IMR-90 (cell line): Measurements from ENCODE around the gene TTC28. TPM values are rescaled to one million over a fixed set of nuclear protein-coding genes. Genes with fewer than 3 reads are reported as not detected.

Source experiments
- ATAC-seq: fragments of 200-7000 bp; cut with Tn5 transposase; 2 replicates; pipeline ENCODE4 v1.9.1; 2020; ENCODE audit warnings: low read depth, mild to moderate bottlenecking, moderate library complexity
- BruUV-seq: library from RNA; stranded (reverse); fragments of 400-500 nt; replicated peaks from 2 replicates; lab custom pipeline; 2021; lab: Mats Ljungman, UMichigan
- CTCF ChIA-PET: fragments of 300-600 bp; formaldehyde crosslinking; extraction: SDS; loops from one replicate; lab custom pipeline; 2021; ENCODE audit warnings: antibody characterized with exemption; lab: Yijun Ruan, JAX
- POLR2A ChIA-PET: fragments of 300-600 bp; sonication (Branson Sonifier 250); formaldehyde crosslinking; loops from one replicate; lab custom pipeline; 2022; ENCODE audit warnings: antibody characterized with exemption; ENCODE audit not compliant: unreplicated experiment; lab: Charles Lee
- DNase-seq: peaks from one replicate; pipeline ENCODE4 v3.0.0; 2013
- H2AFZ ChIP-seq: replicated peaks from 2 replicates; pipeline ENCODE3; 2013; ENCODE audit warnings: low read length, mild to moderate bottlenecking; ENCODE audit not compliant: poor library complexity
- H2AK5ac ChIP-seq: 2 replicates; pipeline ENCODE4 v1.6.1; 2013; ENCODE audit warnings: low read depth, low read length, inconsistent platforms
- H2AK9ac ChIP-seq: replicated peaks from 2 replicates; pipeline ENCODE3; 2013; ENCODE audit warnings: mild to moderate bottlenecking, low read depth, low read length, moderate library complexity; ENCODE audit not compliant: poor library complexity
- H2BK120ac ChIP-seq: 2 replicates; pipeline ENCODE4 v1.6.1; 2013; ENCODE audit warnings: low read depth, low read length, inconsistent platforms
- H2BK15ac ChIP-seq: 3 replicates; pipeline ENCODE4 v1.6.1; 2013; ENCODE audit warnings: low read depth, low read length, inconsistent platforms
- H2BK20ac ChIP-seq: 2 replicates; pipeline ENCODE4 v1.6.1; 2013; ENCODE audit warnings: low read depth, mild to moderate bottlenecking, inconsistent platforms, low read length, moderate library complexity
- H2BK5ac ChIP-seq: 2 replicates; pipeline ENCODE4 v1.6.1; 2013; ENCODE audit warnings: mild to moderate bottlenecking, low read depth, low read length, inconsistent platforms; ENCODE audit not compliant: poor library complexity, severe bottlenecking
- H3K14ac ChIP-seq: replicated peaks from 2 replicates; pipeline ENCODE4 v1.6.1; 2013; ENCODE audit warnings: low read depth, low read length, inconsistent platforms
- H3K18ac ChIP-seq: 2 replicates; pipeline ENCODE4 v1.6.1; 2013; ENCODE audit warnings: low read depth, low read length, control low read depth
- H3K23ac ChIP-seq: 2 replicates; pipeline ENCODE4 v1.6.1; 2013; ENCODE audit warnings: low read depth, low read length, inconsistent platforms
- H3K27ac ChIP-seq: 2 replicates; pipeline ENCODE4 v1.5.1; 2013; ENCODE audit warnings: mild to moderate bottlenecking, control low read depth, low read length; ENCODE audit not compliant: insufficient read depth
- H3K27me3 ChIP-seq: 2 replicates; pipeline ENCODE4 v1.6.1; 2013; ENCODE audit warnings: low read length; ENCODE audit not compliant: control insufficient read depth, insufficient read depth
- H3K36me3 ChIP-seq: 2 replicates; pipeline ENCODE4 v1.6.1; 2013; ENCODE audit warnings: low read length, mixed read lengths; ENCODE audit not compliant: control insufficient read depth, insufficient read depth
- H3K4ac ChIP-seq: 2 replicates; pipeline ENCODE4 v1.6.1; 2013; ENCODE audit warnings: low read depth, low read length, inconsistent platforms
- H3K4me1 ChIP-seq: 2 replicates; pipeline ENCODE4 v1.6.1; 2013; ENCODE audit warnings: low read length, mixed read lengths; ENCODE audit not compliant: control insufficient read depth, insufficient read depth
- H3K4me2 ChIP-seq: 2 replicates; pipeline ENCODE4 v1.6.1; 2013; ENCODE audit warnings: low read depth, mild to moderate bottlenecking, control low read depth, low read length, moderate library complexity
- H3K4me3 ChIP-seq: 2 replicates; pipeline ENCODE4 v1.5.1; 2013; ENCODE audit warnings: low read depth, mild to moderate bottlenecking, control low read depth, low read length, moderate library complexity; ENCODE audit not compliant: insufficient read depth
- H3K56ac ChIP-seq: 2 replicates; pipeline ENCODE4 v1.6.1; 2013; ENCODE audit warnings: low read length, inconsistent platforms; ENCODE audit not compliant: insufficient read depth; ENCODE audit errors: extremely low read depth
- H3K79me1 ChIP-seq, 2 experiments: 2 replicates each; pipeline ENCODE4 v1.6.1; 2013; ENCODE audit warnings: low read length in 2 of 2, inconsistent platforms in 1 of 2, low read depth in 1 of 2
- H3K9ac ChIP-seq: 2 replicates; pipeline ENCODE4 v1.6.1; 2013; ENCODE audit warnings: low read depth, low read length, control low read depth
- H3K9me1 ChIP-seq: 2 replicates; pipeline ENCODE4 v1.6.1; 2013; ENCODE audit warnings: low read length, inconsistent platforms; ENCODE audit not compliant: insufficient read depth
- H3K9me3 ChIP-seq: 2 replicates; pipeline ENCODE4 v1.6.1; 2013; ENCODE audit warnings: low read length; ENCODE audit not compliant: control insufficient read depth, insufficient read depth
- H4K20me1 ChIP-seq: 2 replicates; pipeline ENCODE4 v1.6.1; 2013; ENCODE audit warnings: low read length, inconsistent platforms; ENCODE audit not compliant: insufficient read depth
- H4K5ac ChIP-seq: 2 replicates; pipeline ENCODE4 v1.6.1; 2013; ENCODE audit warnings: mild to moderate bottlenecking, low read depth, low read length, control low read depth
- H4K8ac ChIP-seq, 2 experiments: 2 replicates each; pipeline ENCODE4 v1.6.1; 2013; ENCODE audit warnings: low read depth in 2 of 2, low read length in 2 of 2, control low read depth in 1 of 2, inconsistent platforms in 1 of 2
- H4K91ac ChIP-seq: 2 replicates; pipeline ENCODE4 v1.6.1; 2013; ENCODE audit warnings: low read depth, low read length, inconsistent platforms; ENCODE audit not compliant: insufficient read depth
- CEBPB ChIP-seq: IDR thresholded peaks from 2 replicates; pipeline ENCODE4 v1.6.1; 2012; ENCODE audit warnings: low read depth, low read length, improper control_type of control experiment
- WGBS, 2 experiments: methylation state at CpG; one replicate each; pipeline versions ENCODE4 v1.1.5 to v1.1.7; 2013; ENCODE audit warnings: missing lambda C conversion rate in 2 of 2; ENCODE audit not compliant: insufficient read length in 1 of 2; ENCODE audit errors: extremely low coverage in 2 of 2; 5-methylcytosine and 5-hydroxymethylcytosine counted together
- dilution Hi-C: fragments of 300-500 bp; cut with HindIII; formaldehyde crosslinking; loops from one replicate; pipeline ENCODE4 v1.14.3; 2018; ENCODE audit warnings: low sequenced_read_pairs; ENCODE audit not compliant: unreplicated experiment
- in situ Hi-C: fragments of 300-500 bp; cut with MboI; formaldehyde crosslinking; loops from 3 replicates; pipeline ENCODE4 v1.14.3; 2019; ENCODE audit warnings: low sequenced_read_pairs, inconsistent platforms, mixed read lengths
- intact Hi-C: fragments of 100-400 bp; cut with micrococcal nuclease; formaldehyde crosslinking; loops from 2 replicates; pipeline ENCODE4 v1.10.0; 2022
- polyA plus RNA-seq, 3 experiments: library from polyadenylated mRNA; depleted of rRNA; stranded (reverse); fragments of >200 nt; gene quantifications; 2 replicates each; pipeline ENCODE4 v1.2.3, GENCODE V29; 2012; ENCODE audit warnings: low replicate concordance in 1 of 3
- total RNA-seq: library from RNA; depleted of rRNA; stranded (reverse); fragments of >200 nt; gene quantifications from 2 replicates; pipeline ENCODE4 v1.2.3, GENCODE V29; 2012
- TF ChIP-seq, protein P1 (sequence below): fragments of 150-350 bp; IDR thresholded peaks from 2 replicates; pipeline ENCODE4 v1.6.1; 2017; ENCODE audit warnings: mild to moderate bottlenecking, antibody characterized with exemption, low read length, low read depth

TTC28 gene
- total and polyA plus RNA-seq, 2 of the 4 experiments (the other 2 are of a cell fraction), result 5.6 to 13.3 TPM

- TF ChIP-seq, protein P1, sequence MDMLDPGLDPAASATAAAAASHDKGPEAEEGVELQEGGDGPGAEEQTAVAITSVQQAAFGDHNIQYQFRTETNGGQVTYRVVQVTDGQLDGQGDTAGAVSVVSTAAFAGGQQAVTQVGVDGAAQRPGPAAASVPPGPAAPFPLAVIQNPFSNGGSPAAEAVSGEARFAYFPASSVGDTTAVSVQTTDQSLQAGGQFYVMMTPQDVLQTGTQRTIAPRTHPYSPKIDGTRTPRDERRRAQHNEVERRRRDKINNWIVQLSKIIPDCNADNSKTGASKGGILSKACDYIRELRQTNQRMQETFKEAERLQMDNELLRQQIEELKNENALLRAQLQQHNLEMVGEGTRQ, result no peak
- peak; percentile 84 for TF ChIP-seq CEBPB
- intact Hi-C loops, result no loop called here
- Histone ChIP-seq H4K91ac (no peak overlapping the region), H2AFZ (no peak overlapping the region), H3K18ac (no peak overlapping the region), H4K5ac (no peak overlapping the region), H2BK120ac (no peak overlapping the region), H3K9me3 (no peaks in the 10 kb centered on the region), H2BK20ac (no peak overlapping the region), H3K4me2 (no peak overlapping the region), H3K23ac (no peak overlapping the region), H3K56ac (no peak overlapping the region), H2AK5ac (no peak overlapping the region), H3K4me1 (peaks cover 6% of the 10 kb centered on the region), H2AK9ac (no peak overlapping the region), H3K14ac (no peak overlapping the region), H3K79me1 (peaks cover 3% of the 10 kb centered on the region in 2 experiments; a peak in 2 of 4 replicates), H2BK5ac (no peak overlapping the region), H3K27ac (no peak overlapping the region), H3K9ac (no peak overlapping the region), H3K9me1 (peaks cover 6% of the 10 kb centered on the region; the same call in 1 of the 2 replicates), H3K4ac (no peak overlapping the region), H4K8ac (no peak overlapping the region), H3K27me3 (no peaks in the 10 kb centered on the region), H4K20me1 (no peaks in the 10 kb centered on the region; the same call in 1 of the 2 replicates), H2BK15ac (no peak overlapping the region), H3K4me3 (no peak overlapping the region), H3K36me3 (no peaks in the 10 kb centered on the region)
- no TSS peak for BruUV-seq
- CTCF ChIA-PET, result no interaction called here
- no CpG with 5 or more reads among the region's 3 CpGs for WGBS, 2 experiments
- peak; percentile 46 for ATAC-seq
- peak; percentile 67 for DNase-seq
- in situ Hi-C loops, result no loop called here
- dilution Hi-C loops, result no loop called here
- POLR2A ChIA-PET, result no interaction called here
Measured at GRCh38 chr22:28282405-28283067, 397.1 kb downstream of the TTC28 start.
